SHP77 treated with DMSO at 0.1 percent for 48 hours (cell line): Measurements from ENCODE around the gene ADSL.

ENCODE experiments used
- DNase-seq: peaks from one replicate; lab custom pipeline; 2025; lab: John Stamatoyannopoulos, UW

ADSL gene

GRCh38 chr22:40418366-40419201, 72.3 kb downstream of the ADSL start:
- DNase-seq = peak; percentile 80

GRCh38 chr22:40419718-40420117, 73.4 kb downstream of the ADSL start:
- DNase-seq = no peak

GRCh38 chr22:40420341-40421081, 74.2 kb downstream of the ADSL start:
- no peak for DNase-seq

GRCh38 chr22:40421082-40421350, 74.7 kb downstream of the ADSL start:
- no peak for DNase-seq

- DNase-seq = no peak
Measured at GRCh38 chr22:40421941-40422340, 75.6 kb downstream of the ADSL start.

GRCh38 chr22:40422558-40423309, 76.4 kb downstream of the ADSL start:
- DNase-seq = no peak

- no peak for DNase-seq
Measured at GRCh38 chr22:40423310-40423688, 77.0 kb downstream of the ADSL start.

- no peak for DNase-seq
Measured at GRCh38 chr22:40423882-40424640, 77.8 kb downstream of the ADSL start.

- DNase-seq = no peak
Measured at GRCh38 chr22:40425082-40425481, 78.8 kb downstream of the ADSL start.

- DNase-seq = peak; percentile 87
Measured at GRCh38 chr22:40426594-40427333, 80.5 kb downstream of the ADSL start.

- DNase-seq = no peak
Measured at GRCh38 chr22:40428796-40429195, 82.5 kb downstream of the ADSL start.

GRCh38 chr22:40429481-40429880, 83.2 kb downstream of the ADSL start:
- DNase-seq = no peak

GRCh38 chr22:40430991-40431390, 84.7 kb downstream of the ADSL start:
- DNase-seq = no peak

GRCh38 chr22:40432157-40432556, 85.9 kb downstream of the ADSL start:
- DNase-seq = no peak

GRCh38 chr22:40432625-40433024, 86.3 kb downstream of the ADSL start:
- no peak for DNase-seq

- no peak for DNase-seq
Measured at GRCh38 chr22:40433416-40434090, 87.3 kb downstream of the ADSL start.

- DNase-seq = no peak
Measured at GRCh38 chr22:40434106-40434505, 87.8 kb downstream of the ADSL start.

GRCh38 chr22:40434745-40435144, 88.4 kb downstream of the ADSL start:
- no peak for DNase-seq

GRCh38 chr22:40436505-40437431, 90.5 kb downstream of the ADSL start:
- peak; percentile 0 for DNase-seq
